IPS DF 19.7 (cell line): Measurements from ENCODE around the gene METTL18.
A peak's percentile ranks its signal among the peaks of the same experiment; 100 is the strongest.
"Not testable (repeated sequence)": the region's sequence is repeated elsewhere in the genome, so short reads cannot be mapped to it uniquely, and the experiment has no call there.

Experiments used
- DNase-seq: peaks from one replicate; pipeline ENCODE4 v3.0.0-alpha.2; 2013; ENCODE audit warnings: low read depth, low spot score

Gene METTL18

DNA sequence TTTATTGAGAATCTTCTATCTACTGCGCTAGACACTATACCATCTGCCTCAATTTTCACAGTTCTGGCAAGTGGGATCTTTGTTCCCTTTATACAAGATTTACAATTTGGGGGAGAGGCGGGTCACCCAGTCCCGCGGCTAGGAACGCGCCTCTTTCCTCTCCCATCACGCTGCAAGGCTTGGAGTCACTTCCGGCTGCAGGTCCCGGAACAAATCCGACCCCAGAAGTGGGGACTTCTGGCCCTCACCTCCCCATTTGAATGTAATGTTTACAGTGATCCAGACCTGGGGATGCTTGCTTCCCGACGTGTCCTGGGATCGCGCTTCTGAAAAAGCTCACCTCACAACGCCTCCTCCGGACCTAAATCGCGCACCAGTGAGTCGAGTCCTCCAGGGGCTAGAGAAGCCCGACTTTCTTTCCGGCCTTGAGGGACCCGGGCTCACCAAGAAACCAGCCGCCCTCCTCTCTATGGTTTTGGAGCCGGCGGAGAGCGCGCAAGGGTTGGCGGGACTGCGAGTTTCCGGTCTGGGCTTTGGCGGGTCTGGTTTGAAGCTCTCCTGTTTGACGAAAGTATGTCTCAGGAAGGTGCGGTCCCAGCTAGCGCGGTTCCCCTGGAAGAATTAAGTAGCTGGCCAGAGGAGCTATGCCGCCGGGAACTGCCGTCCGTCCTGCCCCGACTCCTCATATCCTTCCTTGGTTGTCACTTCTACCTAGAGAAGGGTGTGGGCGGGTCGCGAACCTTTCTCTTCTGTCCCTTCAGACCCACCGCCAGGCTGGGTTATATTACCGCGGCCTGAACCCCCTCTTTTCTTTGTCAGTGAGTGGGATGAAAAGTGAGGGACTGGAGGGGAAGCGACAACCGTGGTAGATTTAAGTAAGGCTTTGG lies at the start of gene METTL18:
Gene METTL18, minus strand, starts transcription at position 378 of the 887 bp plus-strand sequence. CDS start 1,212 bp downstream, outside the sequence.
- DNase-seq, result peak; percentile 86

DNA sequence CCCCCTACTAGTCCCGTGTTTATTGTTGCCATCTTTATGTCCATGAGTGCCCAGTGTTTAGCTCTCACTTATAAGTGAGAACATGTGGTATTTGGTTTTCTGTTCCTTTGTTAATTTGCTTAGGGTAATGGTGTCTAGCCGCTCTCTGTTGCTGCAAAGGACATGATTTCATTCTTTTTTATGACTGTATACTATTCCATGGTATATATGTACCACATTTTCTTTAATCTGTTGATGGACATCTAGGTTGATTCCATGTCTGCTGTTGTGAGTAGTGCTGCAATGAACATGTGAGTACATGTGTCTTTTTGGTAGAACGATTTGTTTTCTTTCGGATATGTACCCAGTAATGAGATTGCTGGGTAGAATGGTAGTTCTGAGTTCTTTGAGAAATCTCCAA lies 44.2 kb upstream of the METTL18 start:
- no peak for DNase-seq

DNA sequence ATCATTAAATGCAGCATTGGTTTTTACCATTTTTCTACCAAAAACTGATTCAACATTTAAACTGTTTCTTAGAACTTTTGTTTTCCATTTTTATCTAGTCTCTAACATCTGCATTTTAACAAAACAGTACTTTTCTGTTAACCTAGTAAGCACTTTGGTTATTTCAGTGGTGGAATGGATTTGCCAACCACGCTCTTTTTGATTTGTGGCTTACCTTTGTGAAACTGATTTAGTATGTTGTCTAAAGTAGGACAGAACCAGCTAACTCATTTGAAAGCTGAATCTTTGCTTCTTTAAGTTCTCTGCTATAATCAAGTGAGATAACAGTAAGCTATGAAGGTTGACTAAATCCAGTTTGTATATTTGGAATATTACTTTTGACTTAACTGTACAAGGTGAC lies 41.5 kb upstream of the METTL18 start:
- DNase-seq, result no peak

DNA sequence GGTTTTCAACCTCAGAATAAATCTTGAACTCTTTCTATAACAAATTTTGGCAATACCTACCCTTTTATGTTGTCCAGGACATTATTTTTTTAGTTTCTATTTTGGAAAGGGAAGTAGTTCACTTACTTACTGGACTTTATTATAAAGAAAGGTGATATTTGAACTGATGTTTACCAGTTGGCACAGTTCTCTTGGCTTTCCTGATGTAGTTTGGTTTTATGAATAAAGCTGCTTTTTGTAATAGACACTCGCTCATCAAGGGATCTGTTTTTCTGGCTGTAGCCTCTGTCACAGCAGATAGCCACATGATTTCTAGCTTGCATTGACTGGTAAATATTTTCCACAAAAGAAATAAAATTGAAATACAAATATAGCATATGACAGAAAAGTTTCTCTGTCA lies 40.9 kb upstream of the METTL18 start:
- DNase-seq, result no peak

DNA sequence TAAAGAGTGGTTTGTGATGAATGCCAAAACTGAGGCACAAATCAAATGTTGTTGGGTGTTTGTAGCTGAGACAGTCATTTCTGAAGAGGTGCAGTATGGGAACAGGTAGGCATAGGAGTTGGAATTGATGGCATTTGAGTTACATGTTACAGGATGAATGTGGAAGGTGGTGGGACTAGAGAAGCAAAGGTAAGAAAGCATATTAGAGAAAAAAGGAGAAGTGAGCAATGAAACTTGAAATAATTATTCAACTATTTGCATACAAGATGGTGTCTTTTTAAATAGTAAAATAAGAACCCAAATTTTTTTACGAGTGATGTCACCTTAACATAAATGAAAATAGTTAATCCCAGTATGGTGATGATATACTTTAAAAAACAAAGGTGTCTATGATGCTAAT lies 40.2 kb upstream of the METTL18 start:
- DNase-seq, result no peak

DNA sequence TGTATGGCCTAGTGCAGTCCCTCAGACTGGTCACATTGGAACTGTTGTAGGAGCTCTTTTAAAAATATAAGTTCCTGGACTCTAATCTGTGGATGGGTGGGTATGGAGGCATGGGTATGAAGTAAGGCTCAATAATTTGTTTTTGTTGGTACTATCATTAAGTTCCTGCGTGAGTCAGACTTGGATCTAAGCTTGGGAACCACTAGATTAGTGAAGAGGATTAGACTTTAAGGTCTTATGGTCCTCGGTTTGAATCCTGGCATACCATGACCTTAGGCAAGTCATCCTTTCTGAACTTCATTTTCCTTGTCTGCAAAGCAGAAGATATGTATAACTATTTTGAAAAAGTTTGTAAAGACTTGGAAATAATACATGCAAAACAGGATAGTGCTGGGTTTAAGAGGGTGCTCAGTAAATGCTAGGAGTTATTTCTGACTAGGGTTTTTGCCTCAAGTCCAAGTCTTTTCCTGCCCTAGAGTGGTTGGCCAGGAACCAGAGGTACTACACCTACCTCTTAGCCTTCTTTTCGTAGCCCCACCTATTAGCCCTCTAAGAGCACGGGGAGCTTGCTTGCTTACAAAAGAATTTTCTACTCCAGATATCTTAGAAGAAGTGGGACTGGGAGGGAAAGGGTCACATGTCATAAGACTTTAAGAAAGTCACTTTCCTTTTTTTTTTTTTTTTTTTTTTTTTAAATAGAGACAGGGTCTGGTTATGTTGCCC lies 38.6 kb upstream of the METTL18 start:
- no peak for DNase-seq

DNA sequence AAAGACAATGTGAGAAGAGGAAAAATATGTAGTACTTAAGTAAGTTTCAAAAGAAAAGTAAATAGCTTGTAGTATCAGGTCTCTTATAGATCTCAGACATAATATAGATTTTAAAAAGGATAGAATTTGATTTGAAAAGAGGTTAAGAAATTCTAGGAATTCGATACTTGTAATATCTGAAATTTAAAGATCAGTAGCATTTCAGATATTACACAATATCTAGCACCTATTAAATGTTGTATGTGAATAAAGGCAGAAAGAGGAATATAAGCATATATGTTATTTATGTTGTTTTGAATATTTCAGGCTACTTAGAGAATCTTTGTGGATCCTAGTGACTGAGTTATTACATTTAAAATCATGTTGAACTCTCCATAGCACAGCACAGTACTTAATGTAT lies 35.0 kb upstream of the METTL18 start:
- DNase-seq, result no peak

DNA sequence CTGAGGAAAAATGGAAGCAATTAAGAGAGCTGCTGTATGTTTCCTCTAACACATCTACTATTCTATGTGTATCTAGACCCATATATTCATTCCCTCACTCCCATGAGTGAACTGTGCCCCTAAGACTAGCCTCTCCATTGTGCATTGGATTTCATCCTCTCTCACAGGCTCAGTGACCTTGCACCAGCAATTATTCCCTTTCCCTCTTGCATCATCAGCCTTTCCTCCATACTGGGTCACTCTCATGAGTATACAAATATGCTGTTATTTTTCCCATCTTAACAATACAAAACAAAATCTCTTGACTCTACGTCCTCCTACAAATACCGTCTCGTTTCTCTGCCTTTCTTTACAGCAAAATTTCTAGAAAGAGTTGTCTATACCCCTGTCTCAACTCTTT lies 29.4 kb upstream of the METTL18 start:
- no peak for DNase-seq

DNA sequence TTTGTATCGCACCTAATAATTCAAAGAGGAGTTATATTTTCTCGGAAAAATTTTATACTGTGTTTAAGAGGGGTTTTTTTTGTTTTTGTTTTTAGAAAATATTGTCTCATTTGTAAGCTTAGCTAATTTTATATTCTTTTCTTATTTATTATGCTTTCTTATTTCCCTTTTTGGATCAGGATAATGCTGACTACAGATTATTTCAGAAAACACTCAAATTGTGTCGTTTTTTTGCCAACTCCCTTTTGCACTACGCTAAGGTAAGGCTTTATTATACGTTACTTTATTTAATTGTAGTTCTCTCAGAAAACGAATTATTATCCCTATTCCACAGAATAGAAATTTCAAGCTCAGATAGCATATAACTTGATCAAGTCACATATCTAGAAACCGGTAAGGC lies 26.8 kb upstream of the METTL18 start:
- DNase-seq, result no peak

DNA sequence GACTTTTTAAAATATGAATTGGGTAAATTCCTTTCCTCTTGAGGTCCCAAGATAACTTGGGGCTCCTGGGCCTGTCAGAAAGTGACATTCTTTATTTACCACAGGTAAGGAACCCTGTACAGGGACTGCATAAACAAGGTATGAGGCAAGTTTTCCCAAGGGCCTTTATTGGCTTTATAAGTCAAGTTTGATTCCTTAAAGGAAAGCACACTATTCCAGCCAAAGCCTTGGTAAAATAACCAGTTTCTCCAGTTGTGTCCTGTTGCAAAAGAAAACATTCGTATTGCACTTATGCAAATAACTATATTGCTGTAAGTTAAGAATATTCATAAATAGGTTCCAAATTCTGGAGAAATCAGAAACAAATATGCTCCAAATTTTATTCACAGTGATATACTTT lies 21.9 kb upstream of the METTL18 start:
- DNase-seq, result no peak

DNA sequence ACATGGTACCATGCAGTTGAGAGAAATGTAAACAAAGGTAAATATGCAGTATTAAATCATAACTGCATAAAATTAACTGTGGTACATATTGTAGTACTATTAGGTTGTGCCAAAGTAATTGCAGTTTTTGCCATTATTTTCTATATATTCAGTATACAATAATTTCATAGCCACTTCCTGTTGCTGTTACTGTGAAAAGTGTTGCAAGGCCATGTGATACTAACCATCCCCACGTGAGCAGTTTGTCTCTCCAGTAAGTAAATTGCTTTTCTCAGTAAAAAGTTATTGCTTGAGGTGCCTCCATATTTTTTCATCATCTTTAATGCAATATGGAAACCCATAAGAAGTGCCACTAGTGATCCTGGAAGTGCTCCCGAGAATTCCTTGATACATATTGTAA lies 19.6 kb upstream of the METTL18 start:
- no peak for DNase-seq

DNA sequence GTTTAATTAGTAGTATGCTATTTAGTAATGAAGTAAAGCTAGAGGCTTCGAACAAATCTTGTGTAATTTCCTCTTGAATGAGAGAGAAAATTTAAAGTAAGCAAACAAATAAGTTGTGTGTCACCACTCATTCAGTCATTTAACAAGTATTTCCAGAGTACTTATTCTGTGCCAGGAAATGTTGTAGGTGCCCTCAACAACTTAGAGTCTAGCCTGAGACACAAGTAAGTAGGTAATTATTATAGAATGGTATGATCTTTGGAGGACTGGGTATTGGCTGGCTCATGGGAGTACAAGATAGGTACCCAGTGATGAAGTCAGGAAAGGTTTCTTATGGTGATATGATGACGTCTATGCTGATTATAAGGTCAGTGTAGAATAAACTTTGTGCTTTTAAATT lies 17.4 kb upstream of the METTL18 start:
- DNase-seq, result no peak

DNA sequence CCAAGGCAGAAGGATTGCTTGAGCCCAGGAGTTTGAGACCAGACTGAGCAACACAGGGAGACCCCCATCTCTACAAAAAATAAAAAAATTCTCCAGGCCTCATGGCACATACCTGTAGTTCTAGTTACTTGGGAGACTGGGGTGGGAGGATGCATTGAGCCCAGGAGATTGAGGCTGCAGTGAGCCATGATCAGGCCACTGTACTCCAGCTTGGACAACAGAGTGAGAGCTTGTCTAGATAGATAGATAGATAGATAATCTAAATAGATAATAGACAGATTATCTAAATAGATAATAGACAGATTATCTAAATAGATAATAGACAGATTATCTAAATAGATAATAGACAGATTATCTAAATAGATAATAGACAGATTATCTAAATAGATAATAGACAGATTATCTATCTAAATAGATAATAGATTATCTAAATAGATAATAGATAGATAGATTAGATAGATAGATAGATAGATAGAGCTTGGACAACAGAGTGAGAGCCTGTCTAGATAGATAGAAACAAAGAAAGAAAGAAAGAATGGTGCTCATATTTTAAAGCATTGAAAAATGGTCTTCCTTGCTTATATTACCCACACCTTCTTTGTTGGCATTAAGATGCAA lies 16.8 kb upstream of the METTL18 start:
- not testable (repeated sequence) for DNase-seq

DNA sequence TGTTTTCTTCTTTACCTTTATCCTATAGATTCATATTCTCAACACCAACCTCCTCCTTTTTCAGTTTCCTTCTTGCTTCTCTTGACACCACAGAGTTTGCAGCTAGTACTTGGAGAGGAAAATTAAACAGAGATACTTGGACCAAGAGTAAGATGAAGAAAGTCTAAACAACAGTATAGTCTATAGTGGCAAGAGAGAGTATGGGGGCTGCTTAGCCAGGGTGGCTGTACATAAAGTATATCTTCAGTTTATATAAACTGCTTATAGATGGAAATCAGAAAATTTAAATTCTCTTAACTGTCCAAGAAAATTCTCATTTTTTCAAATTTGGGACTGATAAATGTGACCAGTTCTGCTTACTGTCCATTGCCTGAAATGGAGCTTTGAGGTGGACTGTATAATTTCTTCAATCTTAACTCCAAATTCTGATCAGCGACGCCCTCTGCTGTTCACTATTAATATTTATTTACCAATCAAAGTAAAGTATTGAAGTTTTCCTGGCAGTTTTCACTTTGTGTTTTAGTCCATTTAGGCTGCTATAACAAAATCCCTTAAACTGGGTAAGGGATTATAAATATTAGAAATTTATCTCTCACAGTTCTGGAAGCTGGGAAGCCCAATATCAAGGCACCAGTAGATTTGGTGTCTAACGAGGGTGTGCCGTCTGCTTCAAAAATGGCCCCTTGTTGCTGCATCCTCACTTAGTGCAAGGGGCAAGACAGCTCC lies 14.8 kb upstream of the METTL18 start:
- DNase-seq, result no peak

DNA sequence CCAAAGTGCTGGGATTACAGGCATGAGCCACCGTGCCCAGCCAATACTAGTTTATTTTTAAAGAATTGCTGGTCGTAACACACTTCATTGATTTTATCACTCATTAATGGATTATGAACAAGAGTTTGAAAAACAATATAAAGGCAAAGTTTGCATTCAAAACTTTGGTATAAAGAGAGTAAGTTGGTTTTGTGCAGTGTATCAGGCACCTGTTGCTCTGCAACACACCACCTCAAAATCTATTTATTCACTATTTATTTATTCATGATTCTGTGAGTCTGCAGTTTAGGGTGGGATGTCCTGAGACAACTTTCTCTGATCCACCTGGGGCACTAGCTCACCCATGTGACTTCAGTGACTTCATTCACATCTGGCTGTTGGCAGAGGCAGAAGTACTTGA lies 10.2 kb upstream of the METTL18 start:
- DNase-seq, result no peak

DNA sequence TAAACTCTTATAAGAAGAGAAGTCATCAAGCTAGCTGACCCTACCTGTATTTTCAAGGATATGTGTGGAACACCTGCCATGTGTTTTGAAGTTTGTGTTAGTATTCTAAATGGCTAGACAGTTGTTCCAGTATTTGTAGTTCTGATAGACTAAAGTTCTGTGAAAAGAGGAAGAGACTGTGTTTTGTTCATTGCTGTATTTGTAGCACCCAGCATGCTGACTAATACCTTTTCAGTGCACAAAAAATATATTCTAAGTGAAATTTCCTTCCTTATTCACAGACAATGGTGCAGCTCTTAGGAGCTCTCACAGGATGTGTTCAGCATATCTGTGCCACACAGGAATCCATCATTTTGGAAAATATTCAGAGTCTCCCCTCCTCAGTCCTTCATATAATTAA lies 8.2 kb upstream of the METTL18 start:
- DNase-seq, result no peak

DNA sequence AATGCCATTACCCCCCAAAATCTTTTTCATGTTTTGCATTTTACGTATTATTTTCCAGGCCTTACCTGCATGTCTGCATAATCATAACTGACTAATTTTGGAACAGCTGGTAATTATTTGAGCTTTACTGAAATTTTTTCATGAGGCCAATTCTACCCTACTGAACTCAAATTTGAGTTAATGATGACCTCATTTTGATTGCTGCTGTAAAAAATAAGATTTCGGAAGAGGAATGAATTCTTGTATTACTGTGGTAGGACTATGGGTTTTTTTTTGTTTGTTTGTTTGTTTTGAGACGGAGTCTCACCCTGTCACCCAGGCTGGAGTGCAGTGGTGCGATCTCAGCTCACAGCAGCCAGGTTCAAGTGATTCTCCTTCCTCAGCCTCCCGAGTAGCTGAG lies 2.6 kb upstream of the METTL18 start:
- no peak for DNase-seq

DNA sequence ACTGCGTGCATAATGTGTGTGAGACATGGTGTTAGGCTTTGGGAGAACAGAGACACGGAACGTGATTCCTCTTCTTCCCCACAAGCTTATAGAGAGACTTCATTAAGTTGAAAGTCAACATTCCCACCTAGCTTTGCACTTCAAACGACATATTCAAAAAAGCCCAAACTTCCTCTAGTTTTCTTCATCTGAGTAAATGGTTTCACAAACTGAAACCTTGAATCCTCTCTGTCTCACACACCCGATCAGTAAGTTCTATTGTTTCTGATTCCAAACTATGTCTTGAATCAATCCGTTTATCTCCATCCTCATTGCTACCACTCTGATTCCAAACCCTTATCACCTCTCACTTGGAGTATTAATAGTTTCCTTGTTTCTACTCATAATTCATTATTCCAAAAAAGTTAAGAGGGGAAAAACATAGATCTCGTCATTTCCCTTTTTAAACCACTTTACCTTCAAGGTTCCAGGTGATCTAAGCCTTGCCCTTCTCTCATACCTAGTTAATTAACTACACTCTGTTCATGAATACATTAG lies 1.6 kb upstream of the METTL18 start:
- DNase-seq, result no peak

DNA sequence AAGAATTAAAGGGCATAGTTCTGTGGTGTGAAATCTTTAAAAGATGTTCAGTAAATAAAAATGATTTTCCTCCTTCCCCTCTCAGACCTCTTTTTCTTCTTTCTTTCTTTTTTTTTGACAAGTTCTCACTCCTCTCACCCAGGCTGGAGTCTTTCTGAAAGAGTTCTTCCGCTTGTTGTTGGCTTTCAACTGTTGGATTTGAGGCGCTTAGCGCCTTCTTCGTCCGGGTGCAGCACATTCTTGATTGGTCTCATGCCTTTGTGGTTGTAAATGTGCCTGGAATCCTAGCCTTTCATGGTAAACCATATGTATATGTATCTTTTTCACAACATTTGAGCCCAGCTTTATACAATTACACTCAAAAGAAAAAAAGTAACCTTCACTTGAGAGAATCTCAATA lies 980 bp upstream of the METTL18 start:
- DNase-seq, result no peak

DNA sequence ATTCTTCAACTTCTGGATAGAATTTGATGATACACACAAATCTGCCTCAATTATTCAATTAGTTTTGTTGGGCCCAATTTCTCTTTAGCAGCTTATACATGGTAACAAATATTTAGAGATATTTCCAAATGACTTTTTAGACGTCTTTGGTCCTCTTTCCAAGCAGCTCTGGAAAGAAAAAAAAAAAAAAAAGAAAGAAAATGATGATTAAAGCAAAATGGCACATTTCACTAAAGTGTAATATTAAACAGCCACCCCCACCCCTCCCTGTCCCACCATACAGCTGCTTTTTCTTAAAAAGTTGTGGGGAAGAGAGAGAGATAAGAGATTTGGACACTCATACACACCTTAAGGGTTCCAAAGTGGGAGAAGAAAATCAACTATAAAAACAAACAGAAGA lies 977 bp downstream of the METTL18 start:
- no peak for DNase-seq

DNA sequence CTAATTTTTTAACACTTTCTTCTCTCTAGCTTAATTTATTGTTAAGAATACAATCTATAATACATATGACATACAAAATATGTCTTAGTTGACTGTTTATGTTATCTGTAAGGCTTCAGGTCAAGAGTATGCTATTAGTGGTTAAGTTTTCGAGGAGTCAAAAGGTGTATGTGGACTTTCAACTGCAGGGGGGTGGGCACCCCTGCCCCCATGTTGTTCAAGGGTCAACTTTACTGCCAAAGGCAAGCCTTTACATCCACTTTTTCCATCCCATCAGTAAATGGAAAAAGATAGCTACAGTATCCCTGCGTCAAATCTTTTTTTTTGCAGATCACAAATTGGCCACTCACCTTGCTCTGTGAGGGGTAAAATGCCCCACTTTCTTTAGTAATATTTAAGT lies 6.3 kb downstream of the METTL18 start:
- no peak for DNase-seq

DNA sequence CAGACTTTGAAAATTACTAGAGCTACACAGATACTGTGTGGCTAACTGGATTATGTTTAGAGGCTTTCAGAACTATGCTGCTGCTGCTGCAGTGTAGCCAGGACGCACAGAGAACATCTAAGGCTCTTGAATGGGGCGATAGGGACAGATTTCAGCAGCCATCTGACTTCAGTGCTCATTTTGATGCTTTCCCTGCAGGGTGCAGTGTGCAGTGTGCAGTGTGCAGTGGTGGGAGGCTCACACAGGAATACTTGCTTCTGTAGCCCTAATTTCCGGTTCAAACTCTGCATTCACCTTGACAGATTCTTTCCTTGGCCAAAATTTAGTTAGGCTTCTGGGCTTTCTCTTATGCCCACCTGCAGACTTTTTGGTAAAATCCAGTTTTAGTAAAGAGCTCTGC lies 7.7 kb downstream of the METTL18 start:
- no peak for DNase-seq
